Karpas-422 (cell line): ENCODE results near the gene CTXN3. TPM values are rescaled to one million over a fixed set of nuclear protein-coding genes. Genes with fewer than 3 reads are reported as not detected.
"Not testable (repeated sequence)": the region's sequence is repeated elsewhere in the genome, so short reads cannot be mapped to it uniquely, and the experiment has no call there.

ENCODE experiments used
- DNase-seq: peaks from one replicate; pipeline ENCODE4 v3.0.0-alpha.2; 2015
- H2AFZ ChIP-seq: fragments of 200-600 bp; sonication (generic); 2 replicates; pipeline ENCODE4 v1.6.1; 2014; ENCODE audit warnings: antibody characterized with exemption, low read length, mixed read lengths
- H3K27ac ChIP-seq: fragments of 200-600 bp; sonication (generic); 2 replicates; pipeline ENCODE4 v1.5.1; 2014; ENCODE audit warnings: mild to moderate bottlenecking, low read length, moderate library complexity
- H3K27me3 ChIP-seq: fragments of 200-600 bp; sonication (generic); 2 replicates; pipeline ENCODE4 v1.6.1; 2014; ENCODE audit warnings: low read length, mixed read lengths
- H3K36me3 ChIP-seq: fragments of 200-600 bp; sonication (generic); 2 replicates; pipeline ENCODE4 v1.6.1; 2014; ENCODE audit warnings: low read length, mixed read lengths; ENCODE audit not compliant: insufficient read depth
- H3K4me1 ChIP-seq: fragments of 200-600 bp; sonication (generic); 2 replicates; pipeline ENCODE4 v1.6.1; 2014; ENCODE audit warnings: mild to moderate bottlenecking, low read length, mixed read lengths
- H3K4me2 ChIP-seq: fragments of 200-600 bp; sonication (generic); 2 replicates; pipeline ENCODE4 v1.6.1; 2014; ENCODE audit warnings: low read length, low read depth, mild to moderate bottlenecking; ENCODE audit not compliant: poor library complexity, severe bottlenecking
- H3K4me3 ChIP-seq: fragments of 200-600 bp; sonication (generic); 2 replicates; pipeline ENCODE4 v1.5.1; 2014; ENCODE audit warnings: mild to moderate bottlenecking, antibody characterized with exemption, low read length, mixed read lengths
- H3K79me2 ChIP-seq: fragments of 200-600 bp; sonication (generic); 2 replicates; pipeline ENCODE4 v1.6.1; 2014; ENCODE audit warnings: mild to moderate bottlenecking, low read length, mixed read lengths
- H3K9ac ChIP-seq: fragments of 200-600 bp; sonication (generic); 2 replicates; pipeline ENCODE4 v1.6.0; 2014; ENCODE audit warnings: low read length
- H3K9me2 ChIP-seq: fragments of 200-600 bp; sonication (generic), shearing (Covaris generic); replicated peaks from 2 replicates; pipeline ENCODE4 v1.6.0; 2014; ENCODE audit warnings: mild to moderate bottlenecking, low read length, moderate library complexity; ENCODE audit not compliant: insufficient read depth
- H3K9me3 ChIP-seq: fragments of 300-700, 200-600 bp; sonication (generic); 2 replicates; pipeline ENCODE4 v1.6.1; 2014; ENCODE audit warnings: low read length, mixed read lengths
- H4K20me1 ChIP-seq: fragments of 200-600 bp; sonication (generic); 2 replicates; pipeline ENCODE4 v1.6.1; 2014; ENCODE audit warnings: mild to moderate bottlenecking, antibody characterized with exemption, low read length, low read depth; ENCODE audit not compliant: insufficient read depth
- total RNA-seq: library from RNA; depleted of rRNA; stranded (reverse); fragments of >200 nt; shearing (Covaris generic); gene quantifications from 2 replicates; pipeline ENCODE4 v1.2.3, GENCODE V29; 2014; ENCODE audit warnings: low replicate concordance

The CTXN3 gene
- total RNA-seq, 1 experiment from 2014 or later, result not detected

- Histone ChIP-seq H4K20me1 (no peaks in the 10 kb centered on the region), H3K9ac (no peak overlapping the region), H3K9me3 (no peaks in the 10 kb centered on the region), H3K9me2 (no peaks in the 10 kb centered on the region), H3K27me3 (no peaks in the 10 kb centered on the region; the same call in 1 of the 2 replicates), H3K27ac (no peak overlapping the region), H3K4me1 (no peaks in the 10 kb centered on the region), H3K36me3 (no peaks in the 10 kb centered on the region), H3K79me2 (no peaks in the 10 kb centered on the region), H3K4me3 (no peak overlapping the region), H3K4me2 (no peak overlapping the region), H2AFZ (no peak overlapping the region)
- DNase-seq, result no peak
Measured at GRCh38 chr5:127660047-127660733, 11.3 kb downstream of the CTXN3 start.

- no peaks in the 10 kb centered on the region for H4K20me1 ChIP-seq
- no peaks in the 10 kb centered on the region for H3K9me2 ChIP-seq
- H3K9me3 ChIP-seq, result no peaks in the 10 kb centered on the region
- H3K4me1 ChIP-seq, result no peaks in the 10 kb centered on the region
- H3K4me3 ChIP-seq, result no peak overlapping the region
- H3K9ac ChIP-seq, result no peak overlapping the region
- no peaks in the 10 kb centered on the region for H3K79me2 ChIP-seq
- H3K27ac ChIP-seq, result no peak overlapping the region
- no peaks in the 10 kb centered on the region for H3K27me3 ChIP-seq
- no peak overlapping the region for H2AFZ ChIP-seq
- H3K36me3 ChIP-seq, result no peaks in the 10 kb centered on the region
- H3K4me2 ChIP-seq, result no peak overlapping the region
- no peak for DNase-seq
Measured at GRCh38 chr5:127664093-127664492, 15.2 kb downstream of the CTXN3 start.

- DNase-seq, result no peak
- Histone ChIP-seq H3K79me2 (no peaks in the 10 kb centered on the region), H3K4me3 (no peak overlapping the region), H3K9me3 (no peaks in the 10 kb centered on the region), H2AFZ (no peak overlapping the region), H3K9ac (no peak overlapping the region), H3K36me3 (no peaks in the 10 kb centered on the region), H3K4me1 (no peaks in the 10 kb centered on the region), H4K20me1 (no peaks in the 10 kb centered on the region), H3K27me3 (no peaks in the 10 kb centered on the region), H3K4me2 (no peak overlapping the region), H3K27ac (no peak overlapping the region), H3K9me2 (no peaks in the 10 kb centered on the region)
Measured at GRCh38 chr5:127665641-127666040, 16.8 kb downstream of the CTXN3 start.

- no peaks in the 10 kb centered on the region for H3K27me3 ChIP-seq
- no peak for DNase-seq
- no peaks in the 10 kb centered on the region for H4K20me1 ChIP-seq
Measured at GRCh38 chr5:127666043-127666716, 17.3 kb downstream of the CTXN3 start.

GRCh38 chr5:127667926-127668325 is 19.0 kb downstream of the CTXN3 start:
- Histone ChIP-seq H3K4me2 (no peak overlapping the region), H4K20me1 (no peaks in the 10 kb centered on the region), H2AFZ (no peak overlapping the region), H3K79me2 (no peaks in the 10 kb centered on the region), H3K27ac (no peak overlapping the region), H3K4me3 (no peak overlapping the region), H3K9ac (no peak overlapping the region), H3K27me3 (no peaks in the 10 kb centered on the region), H3K36me3 (no peaks in the 10 kb centered on the region), H3K9me3 (no peaks in the 10 kb centered on the region), H3K4me1 (no peaks in the 10 kb centered on the region), H3K9me2 (no peaks in the 10 kb centered on the region)
- no peak for DNase-seq

More at GRCh38 chr5:127666043-127666716, 17.3 kb downstream of the CTXN3 start:
- Histone ChIP-seq H3K4me3 (no peak overlapping the region), H3K9me2 (no peaks in the 10 kb centered on the region), H3K9ac (no peak overlapping the region), H2AFZ (no peak overlapping the region), H3K36me3 (no peaks in the 10 kb centered on the region), H3K4me2 (no peak overlapping the region), H3K4me1 (no peaks in the 10 kb centered on the region), H3K27ac (no peak overlapping the region), H3K79me2 (no peaks in the 10 kb centered on the region), H3K9me3 (no peaks in the 10 kb centered on the region)

GRCh38 chr5:127671218-127671617 is 22.3 kb downstream of the CTXN3 start:
- no peaks in the 10 kb centered on the region for H3K36me3 ChIP-seq
- no peak overlapping the region for H2AFZ ChIP-seq
- no peaks in the 10 kb centered on the region for H3K9me3 ChIP-seq
- no peak overlapping the region for H3K27ac ChIP-seq
- H3K4me2 ChIP-seq, result no peak overlapping the region
- no peak overlapping the region for H3K4me3 ChIP-seq
- no peaks in the 10 kb centered on the region for H4K20me1 ChIP-seq
- no peak for DNase-seq
- no peaks in the 10 kb centered on the region for H3K27me3 ChIP-seq
- no peak overlapping the region for H3K9ac ChIP-seq
- no peaks in the 10 kb centered on the region for H3K9me2 ChIP-seq
- H3K4me1 ChIP-seq, result no peaks in the 10 kb centered on the region
- no peaks in the 10 kb centered on the region for H3K79me2 ChIP-seq

GRCh38 chr5:127673117-127673800 is 24.4 kb downstream of the CTXN3 start:
- H3K36me3 ChIP-seq, result no peaks in the 10 kb centered on the region

GRCh38 chr5:127676951-127677350 is 28.1 kb downstream of the CTXN3 start:
- not testable (repeated sequence) for H3K9me2 ChIP-seq

More at GRCh38 chr5:127673117-127673800, 24.4 kb downstream of the CTXN3 start:
- Histone ChIP-seq H3K4me2 (no peak overlapping the region), H3K4me1 (no peaks in the 10 kb centered on the region), H3K9me2 (no peaks in the 10 kb centered on the region), H3K4me3 (no peak overlapping the region), H3K27me3 (no peaks in the 10 kb centered on the region), H2AFZ (no peak overlapping the region), H3K27ac (no peak overlapping the region), H3K9ac (no peak overlapping the region), H4K20me1 (no peaks in the 10 kb centered on the region), H3K79me2 (no peaks in the 10 kb centered on the region), H3K9me3 (no peaks in the 10 kb centered on the region)
- DNase-seq, result no peak

More at GRCh38 chr5:127676951-127677350, 28.1 kb downstream of the CTXN3 start:
- not testable (repeated sequence) for DNase-seq, H4K20me1 ChIP-seq, H3K79me2 ChIP-seq, H3K9me3 ChIP-seq, H3K27ac ChIP-seq, H3K27me3 ChIP-seq, H2AFZ ChIP-seq, H3K4me3 ChIP-seq, H3K4me2 ChIP-seq, H3K4me1 ChIP-seq, H3K36me3 ChIP-seq, H3K9ac ChIP-seq
